HEK293T (cell line): ENCODE results near the gene SIAH3.

ENCODE experiments used
- BHLHE40 ChIP-seq: fragments of 450-650 bp; IDR thresholded peaks from 2 replicates; pipeline ENCODE4 v1.6.1; 2016; ENCODE audit warnings: mild to moderate bottlenecking, moderate library complexity, borderline replicate concordance
- NFRKB ChIP-seq: fragments of 450-650 bp; IDR thresholded peaks from 2 replicates; pipeline ENCODE4 v1.6.1; 2016; ENCODE audit warnings: mild to moderate bottlenecking, moderate library complexity

DNA sequence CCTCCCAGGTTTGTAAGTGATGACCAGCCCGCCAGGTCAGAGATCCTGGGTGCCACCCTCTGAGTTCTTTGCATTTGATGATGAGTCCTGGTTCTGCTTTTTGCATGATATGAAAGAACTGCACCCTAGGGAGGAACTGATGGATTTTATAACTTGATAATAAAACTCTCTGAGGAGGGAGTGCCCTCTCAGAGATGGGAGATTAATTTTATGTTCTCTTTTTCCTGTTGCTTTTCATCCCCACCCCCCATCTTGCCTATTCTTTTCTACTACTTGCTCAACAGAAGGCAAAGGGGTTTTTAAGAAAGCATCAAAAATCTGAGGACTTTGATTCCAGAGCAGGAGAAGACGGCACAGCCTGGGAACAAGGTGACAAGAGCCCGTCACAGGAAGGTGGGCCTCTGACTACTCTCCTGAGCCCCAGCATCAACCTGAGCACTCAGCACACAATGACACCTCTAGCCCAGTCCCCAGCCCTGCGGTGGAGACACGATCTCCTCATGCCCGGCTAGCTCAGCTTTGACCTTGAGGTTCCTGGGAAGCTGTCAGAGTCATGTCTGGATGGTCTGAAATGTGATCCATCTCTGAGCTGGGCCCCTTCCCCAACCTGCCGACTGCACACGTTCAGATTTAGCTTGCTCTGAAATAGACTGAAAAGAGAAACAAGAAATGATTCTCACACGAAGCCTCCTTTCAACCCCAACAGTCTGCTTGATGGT, 69.1 kb downstream of the SIAH3 start:
- TF ChIP-seq BHLHE40 = no peak
- no peak for TF ChIP-seq NFRKB
